Fibroblast of pulmonary artery (primary cell): ENCODE data around the gene CITED1.

Experiments
- DNase-seq: peaks from one replicate; pipeline ENCODE4 v3.0.0-alpha.2; 2010; ENCODE audit warnings: low read depth
- H3K4me3 ChIP-seq: replicated peaks from 2 replicates; pipeline ENCODE4 v1.5.1; 2011; ENCODE audit warnings: low read depth, mild to moderate bottlenecking, control low read depth, low read length, moderate library complexity
- CTCF ChIP-seq: IDR thresholded peaks from 2 replicates; pipeline ENCODE4 v1.5.1; 2011; ENCODE audit warnings: mild to moderate bottlenecking, control low read depth, low read length, inconsistent platforms; ENCODE audit errors: missing control alignments

CITED1 gene

GRCh38 chrX:72308209-72308565 lies 2.5 kb upstream of the CITED1 start:
- no peak for DNase-seq
- no peak for TF ChIP-seq CTCF
- no peak overlapping the region for H3K4me3 ChIP-seq

- DNase-seq: no peak
- no peak for TF ChIP-seq CTCF
- no peak overlapping the region for H3K4me3 ChIP-seq
Observed at GRCh38 chrX:72307646-72308051, 1.9 kb upstream of the CITED1 start.

GRCh38 chrX:72306851-72307645 lies 1.3 kb upstream of the CITED1 start:
- TF ChIP-seq CTCF: no peak
- peak overlapping the region; percentile 53 for H3K4me3 ChIP-seq
- DNase-seq: peak; percentile 66

- H3K4me3 ChIP-seq: peak overlapping the region; percentile 53
- TF ChIP-seq CTCF: no peak
- DNase-seq: peak; percentile 5
Observed at GRCh38 chrX:72306085-72306801, 529 bp upstream of the CITED1 start.

GRCh38 chrX:72304877-72305276 lies 837 bp downstream of the CITED1 start:
- TF ChIP-seq CTCF: no peak
- DNase-seq: no peak
- H3K4me3 ChIP-seq: peak overlapping the region; percentile 43

- TF ChIP-seq CTCF: no peak
- no peak for DNase-seq
- no peak overlapping the region for H3K4me3 ChIP-seq
Observed at GRCh38 chrX:72301781-72302180, 3.9 kb downstream of the CITED1 start.
